Measurements from ENCODE around the gene ZBTB32.

GRCh38 chr19:35733180-35734125 is 29.1 kb downstream of the ZBTB32 start:
- TF ChIP-seq CTCF (IDR thresholded peaks at IDR 0.05): no peak
- no peak for TF ChIP-seq POLR2A (IDR thresholded peaks at IDR 0.05)
